Endothelial cell of umbilical vein (primary cell): ENCODE measurements around the gene BCR. TPM values are rescaled to one million over a fixed set of nuclear protein-coding genes. Genes with fewer than 3 reads are reported as not detected.
"Not testable (repeated sequence)": the region's sequence is repeated elsewhere in the genome, so short reads cannot be mapped to it uniquely, and the experiment has no call there.

Experiments used
- BruUV-seq: library from RNA; stranded (reverse); fragments of 400-500 nt; replicated peaks from 2 replicates; lab custom pipeline; 2021; lab: Mats Ljungman, UMichigan
- CTCF ChIA-PET: fragments of 300-600, 350-600 bp; sonication (Branson Sonifier 250); formaldehyde crosslinking; loops from one replicate; lab custom pipeline; 2021; ENCODE audit warnings: antibody characterized with exemption, inconsistent platforms; lab: Charles Lee
- POLR2A ChIA-PET: fragments of 300-600, 350-600 bp; sonication (Branson Sonifier 250); formaldehyde crosslinking; loops from one replicate; lab custom pipeline; 2021; ENCODE audit warnings: antibody characterized with exemption, inconsistent platforms; lab: Charles Lee
- DNase-seq: peaks from one replicate; pipeline ENCODE4 v3.0.0-alpha.2; 2011; ENCODE audit warnings: low read depth, low spot score
- FAIRE-seq: peaks from 2 replicates; lab custom pipeline; 2011; peaks lifted over from hg19 to GRCh38; lab: Jason Lieb, UNC
- H2AFZ ChIP-seq: 2 replicates; pipeline ENCODE4 v1.6.0; 2012; ENCODE audit warnings: low read depth, low read length, control low read depth, inconsistent platforms
- H3K27ac ChIP-seq: 2 replicates; pipeline ENCODE4 v1.5.1; 2011; ENCODE audit warnings: low read depth, mild to moderate bottlenecking, control low read depth, low read length, moderate library complexity; ENCODE audit not compliant: insufficient read depth
- H3K27me3 ChIP-seq, 2 experiments: 2 replicates each; pipeline versions ENCODE4 v1.6.0 to v1.6.1; 2011; ENCODE audit warnings: low read length in 2 of 2, mixed read lengths in 1 of 2; ENCODE audit not compliant: control insufficient read depth in 2 of 2, insufficient read depth in 2 of 2
- H3K36me3 ChIP-seq, 2 experiments: 2 replicates in 1 of 2; 3 replicates in 1 of 2; pipeline ENCODE4 v1.5.1; 2011; ENCODE audit warnings: low read length in 2 of 2, mild to moderate bottlenecking in 1 of 2, moderate library complexity in 1 of 2; ENCODE audit not compliant: control insufficient read depth in 2 of 2, insufficient read depth in 2 of 2; ENCODE audit errors: extremely low read depth in 1 of 2
- H3K4me1 ChIP-seq: 3 replicates; pipeline ENCODE4 v1.5.1; 2011; ENCODE audit warnings: mild to moderate bottlenecking, low read length; ENCODE audit not compliant: control insufficient read depth, insufficient read depth; ENCODE audit errors: extremely low read depth
- H3K4me2 ChIP-seq: 2 replicates; pipeline ENCODE4 v1.6.1; 2011; ENCODE audit warnings: low read length, control low read depth, mixed read lengths; ENCODE audit not compliant: insufficient read depth
- H3K4me3 ChIP-seq, 3 experiments: fragments of 200-600 bp in 1 of 3; sonication (generic), shearing (Covaris generic) in 1 of 3; replicated peaks in 1 of 3; 2 replicates each; pipeline ENCODE4 v1.5.1; 2011 to 2016; ENCODE audit warnings: control low read depth in 3 of 3, low read length in 3 of 3, mild to moderate bottlenecking in 2 of 3, inconsistent platforms in 1 of 3, low read depth in 1 of 3, moderate library complexity in 1 of 3; ENCODE audit not compliant: insufficient read depth in 1 of 3
- H3K79me2 ChIP-seq: 2 replicates; pipeline ENCODE4 v1.6.0; 2012; ENCODE audit warnings: low read length, inconsistent platforms; ENCODE audit not compliant: control insufficient read depth, insufficient read depth
- H3K9ac ChIP-seq: replicated peaks from 2 replicates; pipeline ENCODE3; 2011; ENCODE audit warnings: low read length, control low read depth; ENCODE audit not compliant: insufficient read depth; ENCODE audit errors: extremely low read depth
- H3K9me1 ChIP-seq: replicated peaks from 3 replicates; pipeline ENCODE4 v1.6.0; 2011; ENCODE audit warnings: mild to moderate bottlenecking, low read length; ENCODE audit not compliant: control insufficient read depth, insufficient read depth; ENCODE audit errors: extremely low read depth
- H3K9me3 ChIP-seq: replicated peaks from 2 replicates; pipeline ENCODE4 v1.5.1; 2012; ENCODE audit warnings: low read length, inconsistent platforms; ENCODE audit not compliant: control insufficient read depth, insufficient read depth
- H4K20me1 ChIP-seq: replicated peaks from 2 replicates; pipeline ENCODE3; 2011; ENCODE audit warnings: mild to moderate bottlenecking, low read length; ENCODE audit not compliant: control insufficient read depth, insufficient read depth; ENCODE audit errors: extremely low read depth
- CTCF ChIP-seq, 2 donors: IDR thresholded peaks; 1 replicate in 1 of 2; 2 replicates in 1 of 2; pipeline ENCODE4 v1.5.1; 2011; ENCODE audit warnings: low read length in 2 of 2, mild to moderate bottlenecking in 2 of 2, moderate library complexity in 2 of 2, control low read depth in 1 of 2, inconsistent platforms in 1 of 2, low read depth in 1 of 2; ENCODE audit not compliant: insufficient read depth in 1 of 2; ENCODE audit errors: extremely low read depth in 1 of 2
- EZH2 ChIP-seq: IDR thresholded peaks from 2 replicates; pipeline ENCODE4 v1.6.1; 2012; ENCODE audit warnings: borderline replicate concordance, low read depth, mild to moderate bottlenecking, moderate library complexity, low read length, inconsistent platforms; ENCODE audit not compliant: severe bottlenecking
- GATA2 ChIP-seq: IDR thresholded peaks from 2 replicates; pipeline ENCODE4 v1.7.0; 2011; ENCODE audit warnings: low read depth, mild to moderate bottlenecking, moderate library complexity, mixed read lengths, low read length; ENCODE audit not compliant: insufficient read length, insufficient read depth
- MAX ChIP-seq: IDR thresholded peaks from 2 replicates; pipeline ENCODE4 v1.6.1; 2011; ENCODE audit not compliant: insufficient read depth, insufficient read length
- MYC ChIP-seq: IDR thresholded peaks from one replicate; pipeline ENCODE4 v1.6.1; 2011; ENCODE audit warnings: mild to moderate bottlenecking, low read depth, low read length
- POLR2A ChIP-seq: IDR thresholded peaks from 2 replicates; pipeline ENCODE4 v1.6.1; 2012; ENCODE audit warnings: low read depth, mild to moderate bottlenecking, control low read depth, low read length
- dilution Hi-C: fragments of 300-500 bp; cut with MboI; formaldehyde crosslinking; loops from one replicate; pipeline ENCODE4 v1.15.0; 2019; ENCODE audit warnings: low sequenced_read_pairs; ENCODE audit not compliant: extremely low pct_ligation_motif_present
- intact Hi-C: fragments of 100-400 bp; cut with micrococcal nuclease; formaldehyde crosslinking; loops from one replicate; pipeline ENCODE4 v1.10.0; 2022
- polyA plus RNA-seq, 4 experiments: library from polyadenylated mRNA; depleted of rRNA in 3 of 4; stranded (reverse) in 3 of 4; unstranded in 1 of 4; fragments of >200 nt; gene quantifications; 2 replicates each; pipeline versions ENCODE4 v1.2.1 to v1.2.3, GENCODE V29; 2011 to 2012; ENCODE audit warnings: missing spikeins in 1 of 4
- total RNA-seq: library from RNA; stranded (reverse); gene quantifications from 2 replicates; pipeline ENCODE4 v1.2.3, GENCODE V29; 2021

The BCR gene
- total and polyA plus RNA-seq, 2 donors (not counting 3 experiments of a cell fraction or from before 2014, with no cell fraction given) = 129 to 141 TPM

GRCh38 chr22:23306926-23307325, 126.6 kb downstream of the BCR start:
- Histone ChIP-seq H3K9ac (peak overlapping the region; percentile 80), H2AFZ (no peak overlapping the region)
- intact Hi-C loops = loop anchor here (5.0 kb wide), 1 partner anchor 215 kb away; no protein-coding TSS in a partner anchor

GRCh38 chr22:23307511-23307910, 127.2 kb downstream of the BCR start:
- BruUV-seq, H3K4me2 ChIP-seq, CTCF ChIA-PET: not testable (repeated sequence)

More at GRCh38 chr22:23306926-23307325, 126.6 kb downstream of the BCR start:
- Histone ChIP-seq H3K79me2 (peaks cover 4% of the 10 kb centered on the region), H3K4me2 (no peak overlapping the region), H3K9me3 (no peaks in the 10 kb centered on the region), H3K4me1 (peaks cover 62% of the 10 kb centered on the region), H3K27ac (peak overlapping the region; percentile 96), H4K20me1 (no peaks in the 10 kb centered on the region), H3K27me3 (no peaks in the 10 kb centered on the region), H3K9me1 (no peaks in the 10 kb centered on the region), H3K4me3 (no peak overlapping the region), H3K36me3 (peaks cover 0 to 4% of the 10 kb centered on the region in 2 experiments)
- TF ChIP-seq MYC = no peak
- no peak for TF ChIP-seq POLR2A
- no peak for TF ChIP-seq GATA2
- no peak for TF ChIP-seq CTCF (IDR thresholded peaks at IDR 0.05; ENCODE audit: extremely low read depth in 1 of 2, insufficient read depth in 1 of 2, low read depth in 1 of 2, low read length in 2 of 2)
- no peak for TF ChIP-seq MAX
- TF ChIP-seq EZH2 = no peak
- dilution Hi-C loops = no loop called here
- DNase-seq = no peak
- BruUV-seq = no TSS peak
- POLR2A ChIA-PET = no interaction called here
- no peak for FAIRE-seq
- CTCF ChIA-PET = interaction anchor here (0.7 to 2.9 kb wide), 10 partner anchors 8 to 285 kb away, joined by 3 to 24 read pairs (median 4); no protein-coding TSS in a partner anchor

GRCh38 chr22:23309261-23309660, 129.0 kb downstream of the BCR start:
- H3K27me3 ChIP-seq, H3K9ac ChIP-seq, CTCF ChIA-PET: not testable (repeated sequence)

More at GRCh38 chr22:23307511-23307910, 127.2 kb downstream of the BCR start:
- POLR2A ChIA-PET, H3K27me3 ChIP-seq, H4K20me1 ChIP-seq, H3K9me1 ChIP-seq, DNase-seq, H3K9me3 ChIP-seq, dilution Hi-C loops, H3K79me2 ChIP-seq, H3K4me3 ChIP-seq, H2AFZ ChIP-seq, H3K9ac ChIP-seq, H3K27ac ChIP-seq, H3K36me3 ChIP-seq, FAIRE-seq: not testable (repeated sequence)
- intact Hi-C loops = loop anchor here (5.0 kb wide), 1 partner anchor 215 kb away; no protein-coding TSS in a partner anchor
- H3K4me1 ChIP-seq = peaks cover 56% of the 10 kb centered on the region

More at GRCh38 chr22:23309261-23309660, 129.0 kb downstream of the BCR start:
- H3K79me2 ChIP-seq, H4K20me1 ChIP-seq, H3K4me3 ChIP-seq, DNase-seq, POLR2A ChIA-PET, H2AFZ ChIP-seq, H3K27ac ChIP-seq, H3K9me3 ChIP-seq, BruUV-seq, H3K9me1 ChIP-seq, FAIRE-seq, H3K4me2 ChIP-seq, dilution Hi-C loops: not testable (repeated sequence)
- H3K36me3 ChIP-seq = peaks cover 0 to 16% of the 10 kb centered on the region in 2 experiments
- peaks cover 41% of the 10 kb centered on the region for H3K4me1 ChIP-seq
- intact Hi-C loops = loop anchor here (5.0 kb wide), 1 partner anchor 213 kb away; no protein-coding TSS in a partner anchor
